IMR-90 (cell line): Measurements from ENCODE around the gene ANO2. TPM values are rescaled to one million over a fixed set of nuclear protein-coding genes. Genes with fewer than 3 reads are reported as not detected.

Source experiments
- ATAC-seq: fragments of 200-7000 bp; cut with Tn5 transposase; 2 replicates; pipeline ENCODE4 v1.9.1; 2020; ENCODE audit warnings: low read depth, mild to moderate bottlenecking, moderate library complexity
- BruUV-seq: library from RNA; stranded (reverse); fragments of 400-500 nt; replicated peaks from 2 replicates; lab custom pipeline; 2021; lab: Mats Ljungman, UMichigan
- CTCF ChIA-PET: fragments of 300-600 bp; formaldehyde crosslinking; extraction: SDS; loops from one replicate; lab custom pipeline; 2021; ENCODE audit warnings: antibody characterized with exemption; lab: Yijun Ruan, JAX
- POLR2A ChIA-PET: fragments of 300-600 bp; sonication (Branson Sonifier 250); formaldehyde crosslinking; loops from one replicate; lab custom pipeline; 2022; ENCODE audit warnings: antibody characterized with exemption; ENCODE audit not compliant: unreplicated experiment; lab: Charles Lee
- DNase-seq: peaks from one replicate; pipeline ENCODE4 v3.0.0; 2013
- H2AFZ ChIP-seq: replicated peaks from 2 replicates; pipeline ENCODE3; 2013; ENCODE audit warnings: low read length, mild to moderate bottlenecking; ENCODE audit not compliant: poor library complexity
- H2AK5ac ChIP-seq: 2 replicates; pipeline ENCODE4 v1.6.1; 2013; ENCODE audit warnings: low read depth, low read length, inconsistent platforms
- H2AK9ac ChIP-seq: replicated peaks from 2 replicates; pipeline ENCODE3; 2013; ENCODE audit warnings: mild to moderate bottlenecking, low read depth, low read length, moderate library complexity; ENCODE audit not compliant: poor library complexity
- H2BK120ac ChIP-seq: 2 replicates; pipeline ENCODE4 v1.6.1; 2013; ENCODE audit warnings: low read depth, low read length, inconsistent platforms
- H2BK15ac ChIP-seq: 3 replicates; pipeline ENCODE4 v1.6.1; 2013; ENCODE audit warnings: low read depth, low read length, inconsistent platforms
- H2BK20ac ChIP-seq: 2 replicates; pipeline ENCODE4 v1.6.1; 2013; ENCODE audit warnings: low read depth, mild to moderate bottlenecking, inconsistent platforms, low read length, moderate library complexity
- H2BK5ac ChIP-seq: 2 replicates; pipeline ENCODE4 v1.6.1; 2013; ENCODE audit warnings: mild to moderate bottlenecking, low read depth, low read length, inconsistent platforms; ENCODE audit not compliant: poor library complexity, severe bottlenecking
- H3K14ac ChIP-seq: replicated peaks from 2 replicates; pipeline ENCODE4 v1.6.1; 2013; ENCODE audit warnings: low read depth, low read length, inconsistent platforms
- H3K18ac ChIP-seq: 2 replicates; pipeline ENCODE4 v1.6.1; 2013; ENCODE audit warnings: low read depth, low read length, control low read depth
- H3K23ac ChIP-seq: 2 replicates; pipeline ENCODE4 v1.6.1; 2013; ENCODE audit warnings: low read depth, low read length, inconsistent platforms
- H3K27ac ChIP-seq: 2 replicates; pipeline ENCODE4 v1.5.1; 2013; ENCODE audit warnings: mild to moderate bottlenecking, control low read depth, low read length; ENCODE audit not compliant: insufficient read depth
- H3K27me3 ChIP-seq: 2 replicates; pipeline ENCODE4 v1.6.1; 2013; ENCODE audit warnings: low read length; ENCODE audit not compliant: control insufficient read depth, insufficient read depth
- H3K36me3 ChIP-seq: 2 replicates; pipeline ENCODE4 v1.6.1; 2013; ENCODE audit warnings: low read length, mixed read lengths; ENCODE audit not compliant: control insufficient read depth, insufficient read depth
- H3K4ac ChIP-seq: 2 replicates; pipeline ENCODE4 v1.6.1; 2013; ENCODE audit warnings: low read depth, low read length, inconsistent platforms
- H3K4me1 ChIP-seq: 2 replicates; pipeline ENCODE4 v1.6.1; 2013; ENCODE audit warnings: low read length, mixed read lengths; ENCODE audit not compliant: control insufficient read depth, insufficient read depth
- H3K4me2 ChIP-seq: 2 replicates; pipeline ENCODE4 v1.6.1; 2013; ENCODE audit warnings: low read depth, mild to moderate bottlenecking, control low read depth, low read length, moderate library complexity
- H3K4me3 ChIP-seq: 2 replicates; pipeline ENCODE4 v1.5.1; 2013; ENCODE audit warnings: low read depth, mild to moderate bottlenecking, control low read depth, low read length, moderate library complexity; ENCODE audit not compliant: insufficient read depth
- H3K56ac ChIP-seq: 2 replicates; pipeline ENCODE4 v1.6.1; 2013; ENCODE audit warnings: low read length, inconsistent platforms; ENCODE audit not compliant: insufficient read depth; ENCODE audit errors: extremely low read depth
- H3K79me1 ChIP-seq, 2 experiments: 2 replicates each; pipeline ENCODE4 v1.6.1; 2013; ENCODE audit warnings: low read length in 2 of 2, inconsistent platforms in 1 of 2, low read depth in 1 of 2
- H3K9ac ChIP-seq: 2 replicates; pipeline ENCODE4 v1.6.1; 2013; ENCODE audit warnings: low read depth, low read length, control low read depth
- H3K9me1 ChIP-seq: 2 replicates; pipeline ENCODE4 v1.6.1; 2013; ENCODE audit warnings: low read length, inconsistent platforms; ENCODE audit not compliant: insufficient read depth
- H3K9me3 ChIP-seq: 2 replicates; pipeline ENCODE4 v1.6.1; 2013; ENCODE audit warnings: low read length; ENCODE audit not compliant: control insufficient read depth, insufficient read depth
- H4K20me1 ChIP-seq: 2 replicates; pipeline ENCODE4 v1.6.1; 2013; ENCODE audit warnings: low read length, inconsistent platforms; ENCODE audit not compliant: insufficient read depth
- H4K5ac ChIP-seq: 2 replicates; pipeline ENCODE4 v1.6.1; 2013; ENCODE audit warnings: mild to moderate bottlenecking, low read depth, low read length, control low read depth
- H4K8ac ChIP-seq, 2 experiments: 2 replicates each; pipeline ENCODE4 v1.6.1; 2013; ENCODE audit warnings: low read depth in 2 of 2, low read length in 2 of 2, control low read depth in 1 of 2, inconsistent platforms in 1 of 2
- H4K91ac ChIP-seq: 2 replicates; pipeline ENCODE4 v1.6.1; 2013; ENCODE audit warnings: low read depth, low read length, inconsistent platforms; ENCODE audit not compliant: insufficient read depth
- RFX5 ChIP-seq: IDR thresholded peaks from 2 replicates; pipeline ENCODE4 v1.8.0; 2012; ENCODE audit warnings: low read depth, mild to moderate bottlenecking, low read length, moderate library complexity
- WGBS, 2 experiments: methylation state at CpG; one replicate each; pipeline versions ENCODE4 v1.1.5 to v1.1.7; 2013; ENCODE audit warnings: missing lambda C conversion rate in 2 of 2; ENCODE audit not compliant: insufficient read length in 1 of 2; ENCODE audit errors: extremely low coverage in 2 of 2; 5-methylcytosine and 5-hydroxymethylcytosine counted together
- dilution Hi-C: fragments of 300-500 bp; cut with HindIII; formaldehyde crosslinking; loops from one replicate; pipeline ENCODE4 v1.14.3; 2018; ENCODE audit warnings: low sequenced_read_pairs; ENCODE audit not compliant: unreplicated experiment
- in situ Hi-C: fragments of 300-500 bp; cut with MboI; formaldehyde crosslinking; loops from 3 replicates; pipeline ENCODE4 v1.14.3; 2019; ENCODE audit warnings: low sequenced_read_pairs, inconsistent platforms, mixed read lengths
- intact Hi-C: fragments of 100-400 bp; cut with micrococcal nuclease; formaldehyde crosslinking; loops from 2 replicates; pipeline ENCODE4 v1.10.0; 2022
- polyA plus RNA-seq, 3 experiments: library from polyadenylated mRNA; depleted of rRNA; stranded (reverse); fragments of >200 nt; gene quantifications; 2 replicates each; pipeline ENCODE4 v1.2.3, GENCODE V29; 2012; ENCODE audit warnings: low replicate concordance in 1 of 3
- total RNA-seq: library from RNA; depleted of rRNA; stranded (reverse); fragments of >200 nt; gene quantifications from 2 replicates; pipeline ENCODE4 v1.2.3, GENCODE V29; 2012

Gene ANO2
- total and polyA plus RNA-seq, 2 of the 4 experiments (the other 2 are of a cell fraction), result 0.22 TPM; not detected in 1

DNA sequence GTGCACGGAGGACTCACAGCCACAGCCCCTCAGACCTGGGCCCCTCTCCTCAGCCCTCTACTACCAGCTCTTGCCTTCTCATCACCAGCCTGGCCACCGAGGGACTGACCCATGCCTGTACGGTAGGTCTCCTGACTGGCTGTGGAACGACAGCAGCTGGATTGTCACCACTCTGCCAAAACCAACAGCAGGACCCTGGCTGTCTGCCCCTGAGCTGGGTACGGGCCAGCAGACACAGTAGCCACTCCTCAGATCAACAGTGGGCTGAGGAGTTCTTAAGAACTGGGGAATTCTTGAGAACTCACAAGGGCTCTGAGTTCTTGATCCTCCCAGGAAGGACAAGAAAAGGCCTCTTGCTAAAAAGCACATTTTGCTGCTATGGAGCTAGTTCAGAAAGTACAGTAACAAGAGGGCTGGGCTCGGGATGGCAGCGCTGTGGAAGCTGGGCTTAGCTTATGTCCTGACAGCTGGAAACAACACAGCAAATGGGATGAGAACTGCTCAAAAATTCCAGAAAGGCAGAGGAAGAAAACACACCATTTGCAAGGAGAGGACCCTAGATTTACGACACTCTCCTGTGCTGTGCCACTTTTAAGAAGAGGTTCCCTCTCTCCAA, 176.4 kb downstream of the ANO2 start:
- H3K4ac ChIP-seq, result no peak overlapping the region
- no peak overlapping the region for H2AK5ac ChIP-seq
- TF ChIP-seq RFX5, result no peak
- H3K9me1 ChIP-seq, result no peaks in the 10 kb centered on the region
- no peaks in the 10 kb centered on the region for H3K4me1 ChIP-seq
- H2AK9ac ChIP-seq, result no peak overlapping the region
- peak overlapping the region; percentile 14 for H2AFZ ChIP-seq
- DNase-seq (no peak), ATAC-seq (no peak)
- no peak overlapping the region for H2BK120ac ChIP-seq
- CTCF ChIA-PET, result no interaction called here
- intact Hi-C loops (no loop called here), dilution Hi-C loops (no loop called here), in situ Hi-C loops (no loop called here)
- no peak overlapping the region for H3K9ac ChIP-seq
- no peak overlapping the region for H3K4me3 ChIP-seq
- no peak overlapping the region for H4K91ac ChIP-seq
- no peak overlapping the region for H3K56ac ChIP-seq
- H2BK20ac ChIP-seq, result no peak overlapping the region
- H3K18ac ChIP-seq, result no peak overlapping the region
- H3K36me3 ChIP-seq, result no peaks in the 10 kb centered on the region
- WGBS, 2 experiments, result 16% methylated on average over 4 of the region's 8 CpGs; no CpG with 5 or more reads in 1 of the 2 experiments
- peaks cover 32% of the 10 kb centered on the region for H3K27me3 ChIP-seq
- no peak overlapping the region for H4K8ac ChIP-seq
- H3K4me2 ChIP-seq, result no peak overlapping the region
- no peaks in the 10 kb centered on the region for H3K9me3 ChIP-seq
- H3K27ac ChIP-seq, result no peak overlapping the region
- no peaks in the 10 kb centered on the region for H4K20me1 ChIP-seq
- H3K79me1 ChIP-seq, result no peaks in the 10 kb centered on the region
- no peak overlapping the region for H3K14ac ChIP-seq
- H4K5ac ChIP-seq, result no peak overlapping the region
- no peak overlapping the region for H2BK5ac ChIP-seq
- no TSS peak for BruUV-seq
- POLR2A ChIA-PET, result no interaction called here
- no peak overlapping the region for H2BK15ac ChIP-seq
- H3K23ac ChIP-seq, result no peak overlapping the region
